HT1080 (cell line): ENCODE data around the gene ACAD11. TPM values are rescaled to one million over a fixed set of nuclear protein-coding genes. Genes with fewer than 3 reads are reported as not detected.
"Not testable (repeated sequence)": the region's sequence is repeated elsewhere in the genome, so short reads cannot be mapped to it uniquely, and the experiment has no call there.

Source experiments
- DNase-seq: peaks from one replicate; pipeline ENCODE4 v3.0.0-alpha.2; 2015; ENCODE audit warnings: low read depth
- total RNA-seq: library from RNA; depleted of rRNA; stranded (reverse); fragments of >200 nt; shearing (Covaris generic); gene quantifications from 2 replicates; pipeline ENCODE4 v1.2.3, GENCODE V29; 2014

ACAD11 gene
- total RNA-seq, 1 experiment from 2014 or later, result 20.2 TPM

DNA sequence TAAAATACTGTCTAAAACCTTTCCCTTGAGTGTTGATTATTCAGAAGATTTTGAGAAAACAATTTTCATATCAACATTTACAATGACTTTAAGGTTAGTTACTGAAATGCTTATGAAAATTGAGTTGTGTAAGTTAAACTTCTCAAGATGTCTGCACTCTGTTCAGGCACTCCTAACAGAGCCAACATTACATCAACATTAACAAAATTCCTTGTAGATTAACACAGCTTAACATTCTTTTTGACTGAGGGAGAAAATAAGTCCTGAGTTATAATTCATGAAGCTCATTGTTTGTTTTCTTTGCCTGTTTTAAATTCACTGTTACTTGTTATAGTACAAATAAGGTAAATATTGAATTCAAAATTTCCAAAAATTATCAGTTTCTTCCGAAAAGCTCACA lies 53.5 kb downstream of the ACAD11 start:
- DNase-seq, result no peak

DNA sequence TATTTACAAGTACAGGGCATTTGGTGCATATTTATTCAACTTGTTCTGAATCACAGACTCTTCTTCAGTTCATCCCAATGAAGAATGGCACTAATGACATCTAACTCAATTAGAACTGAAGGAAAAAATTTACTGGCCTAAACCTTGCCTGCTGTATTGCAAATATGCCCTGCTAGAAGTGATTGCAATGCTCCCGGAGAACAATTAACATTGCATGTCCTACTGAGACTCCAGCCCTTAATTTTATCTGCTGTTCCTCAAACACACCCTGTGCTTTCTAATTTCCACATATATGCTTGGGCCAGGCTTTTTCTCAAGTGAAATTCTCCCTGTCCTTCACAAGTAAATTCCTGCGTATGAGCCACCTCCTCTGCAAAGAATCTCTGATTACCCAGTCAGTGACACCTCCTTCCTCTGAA lies 54.2 kb downstream of the ACAD11 start:
- no peak for DNase-seq

GRCh38 chr3:132600614-132601013 lies 59.0 kb downstream of the ACAD11 start:
- DNase-seq, result not testable (repeated sequence)

- DNase-seq, result no peak
These were observed 61.4 kb downstream of the ACAD11 start for GRCh38 chr3:132598181-132598580.

DNA sequence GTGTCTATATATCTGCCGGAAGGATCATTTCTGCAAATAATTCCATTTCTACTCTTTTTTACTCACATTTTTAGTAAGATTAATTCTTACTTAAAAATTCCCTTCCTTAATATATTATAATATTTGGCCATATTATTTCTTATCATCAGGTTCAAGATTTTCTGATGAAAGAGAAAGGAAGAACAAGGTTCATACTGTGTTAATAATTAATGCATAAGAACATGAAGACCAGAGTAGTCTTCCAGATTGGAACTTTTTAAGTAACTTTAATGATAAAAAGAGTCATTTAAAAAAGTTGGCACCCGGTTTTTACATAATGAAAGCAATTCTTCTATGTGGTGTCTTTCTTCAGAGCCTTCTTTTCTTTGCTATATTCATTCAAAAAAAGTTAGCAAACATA lies 61.9 kb downstream of the ACAD11 start:
- DNase-seq, result no peak

- no peak for DNase-seq
These were observed 62.7 kb downstream of the ACAD11 start, which contains the start of gene ACKR4 for GRCh38 chr3:132596816-132597433. TSS of gene ACKR4 (plus strand) at chr3:132597270. CDS start at chr3:132600398, 3,128 bp downstream.

DNA sequence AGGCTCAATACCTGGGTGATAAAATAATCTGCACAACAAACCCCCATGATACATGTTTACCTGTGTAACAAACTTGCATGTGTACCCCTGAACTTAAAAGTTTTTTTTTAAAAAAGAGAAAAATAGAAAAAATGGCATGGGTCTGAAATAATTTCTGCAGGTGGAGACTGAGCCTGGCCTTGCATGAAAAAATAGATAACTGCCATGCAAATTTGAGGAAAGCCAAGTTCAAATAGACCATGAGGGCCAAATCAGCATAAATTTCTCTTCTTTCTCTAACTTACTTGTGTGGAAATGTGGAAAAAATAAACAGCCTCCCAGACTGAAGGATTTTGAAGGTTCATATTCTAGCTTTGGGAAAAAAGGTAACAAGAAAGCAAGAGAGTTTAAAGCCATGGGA lies 63.3 kb downstream of the ACAD11 start:
- no peak for DNase-seq

- DNase-seq, result peak; percentile 76
These were observed 64.6 kb downstream of the ACAD11 start for GRCh38 chr3:132595014-132595413.

DNA sequence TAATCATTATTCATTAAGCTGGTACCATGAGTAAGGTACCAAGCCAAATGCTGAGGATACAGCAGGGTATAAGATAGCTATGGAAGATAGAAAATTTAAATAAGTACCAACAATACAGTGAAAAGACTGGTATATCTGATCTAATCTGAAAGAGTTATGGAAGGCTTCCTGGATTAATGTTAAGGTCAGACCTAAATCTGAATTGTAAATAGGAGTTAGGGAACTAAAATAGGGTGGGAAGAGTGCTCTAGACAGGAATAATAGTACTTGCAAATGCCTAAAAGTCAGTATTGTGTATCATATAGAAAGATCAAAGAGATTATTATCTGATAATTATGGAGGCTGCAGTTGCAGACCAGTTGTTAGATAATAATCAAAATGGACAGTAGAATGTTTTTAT lies 65.1 kb downstream of the ACAD11 start:
- no peak for DNase-seq

DNA sequence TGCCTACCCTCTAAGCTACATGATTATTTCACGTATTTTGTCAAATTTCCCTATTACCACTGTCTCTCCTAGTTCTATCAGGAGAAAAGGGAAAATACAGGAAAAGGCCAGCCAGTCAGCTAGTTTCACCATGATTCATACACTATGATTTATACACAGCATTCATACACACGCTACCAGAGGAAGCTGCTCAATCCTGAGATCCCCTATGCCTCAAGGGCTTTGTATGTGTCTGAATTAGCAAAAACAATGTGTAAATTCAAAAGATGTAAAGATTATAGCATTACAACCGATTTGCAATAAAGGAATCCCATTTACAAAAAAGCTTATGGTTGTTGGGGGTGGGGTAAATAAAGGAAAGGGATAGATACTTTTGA lies 65.7 kb downstream of the ACAD11 start:
- peak; percentile 89 for DNase-seq

GRCh38 chr3:132593241-132593946 lies 66.2 kb downstream of the ACAD11 start:
- DNase-seq, result no peak

DNA sequence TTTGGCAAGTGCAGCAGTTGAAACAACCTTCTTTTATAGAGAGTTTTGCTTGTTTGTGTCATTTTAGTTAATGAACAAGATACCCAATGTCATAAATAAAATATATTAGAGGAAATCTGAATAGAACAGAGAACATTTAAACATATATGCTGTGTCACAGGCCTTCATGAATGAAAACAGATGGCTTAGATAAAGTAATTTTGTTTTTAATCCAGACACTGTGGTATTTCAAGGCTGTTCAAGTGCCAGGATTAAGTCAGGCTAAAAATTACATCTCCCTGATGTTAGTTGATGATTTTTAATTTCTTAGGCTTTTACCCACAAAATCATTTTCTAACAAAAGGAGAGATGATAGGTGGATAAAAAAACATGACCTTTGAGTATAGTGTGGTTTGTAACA lies 67.4 kb downstream of the ACAD11 start:
- no peak for DNase-seq

GRCh38 chr3:132587401-132587800 lies 72.2 kb downstream of the ACAD11 start:
- no peak for DNase-seq

DNA sequence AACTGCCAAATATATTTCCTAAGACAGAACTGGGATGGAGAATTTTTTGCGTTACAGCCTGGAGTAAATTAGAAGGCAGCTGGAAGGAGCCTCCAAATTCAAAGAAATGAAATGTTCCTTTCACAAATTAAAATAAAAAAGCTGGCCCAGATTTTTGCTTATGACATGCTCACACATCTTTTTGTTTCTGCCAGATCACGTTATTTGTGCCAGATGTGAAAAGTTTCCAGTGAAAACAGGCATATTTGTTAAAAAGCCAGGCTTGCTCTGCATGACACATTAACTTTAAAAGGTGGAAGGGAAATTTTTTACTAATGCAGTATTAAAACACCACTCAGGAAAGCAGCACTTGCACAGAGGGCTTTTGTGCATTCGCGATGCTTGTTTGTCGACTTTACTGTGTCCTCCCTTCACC lies 85.8 kb downstream of the ACAD11 start:
- DNase-seq, result no peak

DNA sequence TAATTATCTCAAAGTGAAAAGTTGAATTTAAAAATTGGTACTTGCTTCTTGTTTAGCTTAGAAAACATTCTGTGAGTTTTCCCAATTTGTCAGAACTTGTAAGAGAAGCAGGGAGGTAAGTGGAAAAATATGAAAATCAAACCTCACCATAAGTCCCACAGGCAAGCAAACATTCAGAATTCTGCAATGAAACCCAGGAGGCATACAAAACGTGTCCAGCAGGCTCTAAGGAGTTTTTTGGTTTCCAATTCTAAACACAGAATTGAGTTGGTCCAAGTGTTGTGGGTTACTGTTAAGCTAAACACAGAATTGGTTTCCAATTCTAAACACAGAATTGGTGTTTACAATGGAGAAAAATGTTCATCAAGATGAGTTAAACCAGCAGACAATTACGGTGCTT lies 89.6 kb downstream of the ACAD11 start:
- DNase-seq, result no peak

- DNase-seq, result no peak
These were observed 90.0 kb downstream of the ACAD11 start for GRCh38 chr3:132569580-132569979.

DNA sequence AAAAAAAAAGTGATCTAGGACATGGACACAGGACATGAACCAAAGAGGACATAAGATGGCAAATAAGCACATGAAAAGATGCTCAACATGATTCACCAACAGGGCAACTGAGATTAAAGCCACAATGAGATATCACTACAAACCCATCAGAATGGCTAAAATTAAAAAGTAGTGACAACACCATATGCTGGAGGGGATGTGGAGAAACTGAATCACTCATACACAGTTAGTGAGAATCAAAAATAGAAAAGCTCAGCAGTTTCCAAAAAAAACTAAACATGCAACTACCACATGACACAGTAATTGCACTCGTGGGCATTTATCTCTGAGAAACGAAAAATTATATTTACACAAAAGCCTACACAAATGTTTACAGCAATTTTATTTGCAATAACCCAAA lies 90.5 kb downstream of the ACAD11 start:
- no peak for DNase-seq

- no peak for DNase-seq
These were observed 91.2 kb downstream of the ACAD11 start for GRCh38 chr3:132568422-132568821.

DNA sequence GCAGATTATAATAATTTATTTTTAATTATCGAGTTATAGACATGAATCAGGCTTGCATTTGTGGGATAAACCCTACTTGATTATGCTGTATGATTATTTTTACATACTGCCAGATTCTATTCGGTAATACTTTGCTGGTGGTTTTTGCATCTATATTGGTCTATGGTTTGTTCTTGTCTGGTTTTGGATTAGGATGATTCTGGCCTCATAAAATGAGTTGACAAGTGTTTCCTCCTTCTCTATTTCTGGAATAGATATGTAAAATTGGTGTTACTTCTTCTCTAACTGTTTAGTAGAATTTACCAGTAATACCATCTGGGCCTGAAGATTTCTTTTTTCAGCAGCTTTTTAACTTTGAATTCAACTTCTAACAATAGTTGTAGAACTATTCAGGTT lies 95.5 kb downstream of the ACAD11 start:
- no peak for DNase-seq

- no peak for DNase-seq
These were observed 96.1 kb downstream of the ACAD11 start for GRCh38 chr3:132563420-132564069.

DNA sequence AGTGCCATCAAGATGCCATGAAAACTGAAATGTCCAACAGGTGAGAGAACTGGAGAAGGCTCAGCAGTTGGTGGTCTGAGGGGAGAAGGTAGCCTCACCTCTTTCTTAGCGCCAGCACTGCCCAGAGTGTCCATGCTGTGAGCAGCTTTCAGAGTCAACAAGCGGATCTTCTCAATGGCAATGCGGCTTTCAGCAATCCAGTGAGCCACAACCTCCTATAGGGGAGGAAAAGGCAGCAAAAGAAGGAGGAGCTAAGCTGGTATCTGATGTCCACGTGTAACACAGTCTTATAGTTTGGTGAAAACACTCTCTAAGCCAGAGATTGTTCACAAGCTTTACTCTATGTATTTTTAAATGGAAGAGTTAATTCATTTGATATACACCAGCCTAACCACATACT lies 98.6 kb downstream of the ACAD11 start:
- DNase-seq, result no peak

DNA sequence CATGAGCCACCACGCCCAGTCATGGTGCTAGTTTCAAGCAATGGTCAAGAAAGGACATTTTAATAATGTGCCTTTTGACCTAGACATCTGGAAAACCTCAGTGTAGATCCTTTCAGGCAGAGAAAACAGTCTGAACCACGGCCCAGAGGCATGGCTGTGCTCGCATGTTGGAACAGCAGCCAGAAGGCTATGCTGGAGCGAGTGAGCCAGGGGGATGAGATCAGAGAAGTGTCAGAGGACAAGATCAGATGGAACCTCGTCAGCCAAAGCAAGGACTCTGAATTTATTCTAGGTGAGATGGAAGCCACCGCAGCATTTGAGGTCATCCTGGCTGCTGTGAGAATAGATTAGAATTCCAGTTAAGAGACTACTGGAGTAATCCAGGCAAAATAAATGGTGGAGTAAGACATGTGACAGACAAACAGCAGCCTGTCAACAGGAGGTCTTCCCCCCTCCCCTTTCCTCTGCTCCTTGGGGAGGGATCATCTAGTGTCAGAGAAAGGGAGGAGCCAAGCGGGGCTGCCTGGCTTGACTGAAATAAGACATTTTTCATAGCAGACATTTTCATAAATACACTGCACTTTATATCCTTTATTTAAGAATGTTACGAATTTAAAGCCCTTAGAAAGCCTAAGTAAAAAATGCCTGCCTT lies 103.0 kb downstream of the ACAD11 start:
- no peak for DNase-seq
